OCI-LY3 (cell line): ENCODE measurements around the gene ACSM6.

ENCODE experiments used
- EZH2phosphoT487 ChIP-seq: fragments of 200-600 bp; shearing (Covaris generic); IDR thresholded peaks from 2 replicates; pipeline ENCODE4 v1.6.1; 2018; ENCODE audit warnings: antibody characterized with exemption, mixed run types, low read depth
- TF ChIP-seq, protein P1 (sequence below): fragments of 200-600, 300-600 bp; sonication (generic); IDR thresholded peaks from 2 replicates; pipeline ENCODE4 v1.5.1; 2014; ENCODE audit warnings: antibody characterized with exemption, low read length, low read depth

GRCh38 chr10:95276367-95277200 lies 82.5 kb downstream of the ACSM6 start:
- TF ChIP-seq, protein P1, sequence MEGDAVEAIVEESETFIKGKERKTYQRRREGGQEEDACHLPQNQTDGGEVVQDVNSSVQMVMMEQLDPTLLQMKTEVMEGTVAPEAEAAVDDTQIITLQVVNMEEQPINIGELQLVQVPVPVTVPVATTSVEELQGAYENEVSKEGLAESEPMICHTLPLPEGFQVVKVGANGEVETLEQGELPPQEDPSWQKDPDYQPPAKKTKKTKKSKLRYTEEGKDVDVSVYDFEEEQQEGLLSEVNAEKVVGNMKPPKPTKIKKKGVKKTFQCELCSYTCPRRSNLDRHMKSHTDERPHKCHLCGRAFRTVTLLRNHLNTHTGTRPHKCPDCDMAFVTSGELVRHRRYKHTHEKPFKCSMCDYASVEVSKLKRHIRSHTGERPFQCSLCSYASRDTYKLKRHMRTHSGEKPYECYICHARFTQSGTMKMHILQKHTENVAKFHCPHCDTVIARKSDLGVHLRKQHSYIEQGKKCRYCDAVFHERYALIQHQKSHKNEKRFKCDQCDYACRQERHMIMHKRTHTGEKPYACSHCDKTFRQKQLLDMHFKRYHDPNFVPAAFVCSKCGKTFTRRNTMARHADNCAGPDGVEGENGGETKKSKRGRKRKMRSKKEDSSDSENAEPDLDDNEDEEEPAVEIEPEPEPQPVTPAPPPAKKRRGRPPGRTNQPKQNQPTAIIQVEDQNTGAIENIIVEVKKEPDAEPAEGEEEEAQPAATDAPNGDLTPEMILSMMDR = no peak
- no peak for TF ChIP-seq EZH2phosphoT487
